NCI-H510A treated with DMSO at 0.1 percent for 48 hours (cell line): ENCODE results near the gene GSTT2B.
"Not testable (repeated sequence)": the region's sequence is repeated elsewhere in the genome, so short reads cannot be mapped to it uniquely, and the experiment has no call there.

Source experiments
- DNase-seq: peaks from one replicate; lab custom pipeline; 2025; lab: John Stamatoyannopoulos, UW

GSTT2B gene

GRCh38 chr22:23940166-23940565, 20.8 kb downstream of the GSTT2B start:
- not testable (repeated sequence) for DNase-seq

GRCh38 chr22:23939017-23939357, 22.0 kb downstream of the GSTT2B start:
- no peak for DNase-seq

GRCh38 chr22:23938328-23939016, 22.5 kb downstream of the GSTT2B start:
- DNase-seq, result no peak

DNA sequence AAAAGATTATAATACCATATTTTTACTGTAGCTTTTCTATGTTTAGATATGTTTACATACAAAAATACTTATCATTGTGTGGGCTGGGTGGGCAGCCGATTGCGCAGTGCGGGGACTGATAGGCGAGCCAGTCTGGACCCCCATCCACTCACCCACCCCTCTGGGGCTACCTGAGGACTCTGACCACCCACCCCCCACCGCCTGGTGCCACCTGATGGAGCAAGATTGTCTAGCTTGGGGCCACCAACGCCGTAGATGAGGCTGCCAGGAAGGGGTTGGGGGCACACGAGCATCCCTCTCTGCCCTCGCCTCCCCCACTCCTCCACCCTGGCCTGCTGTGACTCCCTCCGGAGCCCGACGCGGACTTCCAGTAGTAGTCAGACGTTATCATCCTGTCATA, 34.4 kb downstream of the GSTT2B start:
- DNase-seq, result no peak

GRCh38 chr22:23925020-23925606, 35.9 kb downstream of the GSTT2B start:
- no peak for DNase-seq

GRCh38 chr22:23922921-23923320, 38.1 kb downstream of the GSTT2B start:
- no peak for DNase-seq

- DNase-seq, result not testable (repeated sequence)
Measured at GRCh38 chr22:23921586-23922201, 39.3 kb downstream of the GSTT2B start.

- not testable (repeated sequence) for DNase-seq
Measured at GRCh38 chr22:23920267-23920611, 40.8 kb downstream of the GSTT2B start.

GRCh38 chr22:23915290-23915689, 45.7 kb downstream of the GSTT2B start:
- DNase-seq, result no peak

DNA sequence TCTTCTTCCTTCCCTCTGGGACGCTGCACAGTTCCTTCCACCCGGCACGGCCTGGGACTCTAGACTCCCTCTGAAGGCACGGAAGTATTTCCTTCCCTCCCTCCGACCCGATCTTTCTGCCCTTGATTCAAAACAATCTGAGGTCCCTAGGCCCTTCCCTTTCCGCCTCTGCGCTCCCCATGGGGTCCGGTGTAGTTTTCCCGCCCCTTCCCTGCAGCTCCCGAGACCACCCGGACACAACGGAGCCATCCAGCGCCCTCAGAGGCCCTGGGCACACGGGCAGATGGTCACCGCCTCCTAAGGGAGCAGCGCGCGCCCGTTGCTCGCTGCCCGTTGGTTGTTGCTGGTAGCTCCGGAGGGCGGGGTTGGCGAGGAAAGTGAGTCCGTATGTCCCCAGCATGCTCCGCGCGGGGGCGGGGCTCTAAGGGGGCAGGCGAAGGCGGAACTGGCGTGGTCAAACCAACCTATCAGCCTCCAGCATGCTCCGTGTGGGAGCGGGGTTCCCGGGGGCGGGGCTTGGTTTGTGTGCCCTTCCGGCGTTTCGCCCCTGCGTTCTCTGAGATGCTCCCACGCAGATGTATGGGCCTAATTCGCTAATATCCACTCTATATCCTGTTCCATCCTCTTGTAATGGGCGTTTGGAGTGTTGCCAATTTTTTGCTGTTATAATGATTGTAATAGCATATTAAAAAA, 47.2 kb downstream of the GSTT2B start:
- DNase-seq, result peak; percentile 85

DNA sequence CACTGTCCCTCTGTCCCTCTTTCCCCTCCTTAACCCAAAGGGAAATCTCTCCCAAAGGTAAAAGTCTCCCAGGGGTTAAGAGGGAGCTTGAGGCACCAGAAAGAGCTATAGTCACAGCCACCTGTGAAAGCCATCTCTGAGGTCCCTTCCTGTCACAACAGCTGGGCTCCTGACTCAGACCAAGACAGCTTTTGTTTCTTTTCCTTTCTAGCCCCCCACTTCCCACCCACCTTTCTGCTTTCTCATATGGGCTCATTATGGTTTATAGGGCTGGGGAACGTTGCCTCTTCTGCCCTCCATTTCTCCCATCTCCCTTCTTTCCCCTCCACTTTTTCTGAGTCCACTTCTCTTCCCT, 47.7 kb downstream of the GSTT2B start:
- DNase-seq, result no peak

DNA sequence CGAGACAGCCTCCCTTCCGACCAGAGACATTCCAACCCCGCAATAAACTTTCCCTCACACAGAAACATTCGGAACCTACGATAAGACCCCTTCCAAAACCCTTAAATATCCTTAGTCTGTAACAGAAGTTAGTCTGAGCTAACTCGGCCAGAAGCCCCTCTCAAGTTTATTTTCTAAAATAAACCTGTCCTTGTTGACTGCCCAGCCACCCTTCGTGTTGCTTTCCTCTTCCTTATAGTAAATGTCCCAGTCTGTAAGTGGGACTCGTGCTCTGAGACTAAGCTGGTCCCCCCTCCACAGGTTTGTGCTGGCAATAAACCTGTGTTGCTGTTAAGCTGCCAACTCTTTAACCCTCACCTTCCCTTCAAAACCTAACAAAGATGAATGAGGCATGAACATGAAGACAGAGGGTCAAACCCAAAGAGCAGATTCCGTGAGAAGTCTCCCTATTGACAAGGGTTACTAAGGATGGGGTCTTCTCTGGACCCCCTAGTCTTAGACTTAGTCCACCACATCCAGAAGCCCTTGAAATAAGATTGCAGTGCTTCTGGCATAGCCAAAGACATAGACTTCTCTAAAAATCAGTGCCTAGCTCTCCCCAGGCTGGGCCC, 48.6 kb downstream of the GSTT2B start:
- DNase-seq, result no peak

- no peak for DNase-seq
Measured at GRCh38 chr22:23911318-23911980, 49.5 kb downstream of the GSTT2B start.

DNA sequence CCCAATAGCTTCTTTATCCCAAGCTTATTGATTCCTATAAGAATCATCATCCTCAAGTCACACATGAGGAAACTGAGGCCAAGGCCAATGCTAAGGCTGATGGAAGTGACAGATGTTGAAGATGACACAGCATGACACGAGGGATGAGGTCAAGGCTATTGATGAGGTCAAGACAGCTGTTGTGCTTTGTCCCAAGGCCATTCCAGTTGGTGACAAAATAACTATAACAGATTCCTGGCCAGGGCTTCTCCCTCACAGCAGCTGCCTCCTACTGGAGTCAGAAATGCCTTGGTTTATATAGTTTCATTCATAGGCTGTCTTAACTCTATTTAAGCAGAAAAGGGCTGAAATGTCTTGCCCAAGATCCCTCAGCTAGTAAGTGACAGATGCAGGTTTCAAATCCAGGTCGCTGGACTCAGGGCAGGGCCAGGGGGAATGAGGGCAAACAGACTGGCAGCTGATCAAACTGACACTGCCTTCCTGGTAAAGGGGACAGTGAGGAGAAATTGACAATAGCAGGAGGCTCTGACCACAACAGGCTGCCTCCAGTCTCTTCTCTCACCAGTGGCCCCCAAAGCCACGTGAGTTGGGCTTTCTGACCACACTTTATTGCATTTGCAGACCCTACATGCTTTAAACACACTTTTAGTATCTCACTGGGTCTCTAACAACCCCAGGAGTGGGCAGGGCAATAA, 50.4 kb downstream of the GSTT2B start:
- DNase-seq, result no peak

GRCh38 chr22:23909296-23909898, 51.6 kb downstream of the GSTT2B start:
- DNase-seq, result no peak

DNA sequence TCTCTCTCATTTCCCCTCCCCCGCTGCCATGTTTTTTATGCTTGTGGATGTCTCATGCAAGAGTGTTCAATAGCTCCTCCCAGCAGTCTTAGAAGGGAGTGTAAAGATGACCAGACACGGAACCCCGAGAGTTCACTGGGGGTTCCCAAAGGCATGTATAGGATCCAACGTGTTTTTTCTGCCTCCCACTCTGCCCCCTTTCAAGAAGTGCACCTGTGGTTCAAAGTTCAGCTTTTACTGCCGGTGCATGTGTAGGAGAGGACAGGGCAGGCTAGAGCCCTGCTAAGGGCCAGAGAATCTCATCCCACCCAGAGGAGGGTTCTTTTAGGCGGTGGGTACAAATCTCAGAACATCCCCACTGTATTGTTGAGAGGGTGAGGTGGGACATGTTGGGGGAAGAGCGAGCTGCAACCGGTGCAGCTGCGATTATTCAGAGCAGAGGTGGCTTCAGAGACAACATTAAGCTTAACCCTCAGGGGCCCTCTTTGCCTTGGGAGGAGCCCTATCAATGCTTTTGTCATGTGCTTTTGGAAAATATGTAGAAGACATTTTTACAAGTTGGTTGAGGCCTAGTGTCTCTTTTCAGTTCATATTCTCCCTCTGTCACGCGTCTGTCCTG, 52.3 kb downstream of the GSTT2B start:
- DNase-seq, result no peak

DNA sequence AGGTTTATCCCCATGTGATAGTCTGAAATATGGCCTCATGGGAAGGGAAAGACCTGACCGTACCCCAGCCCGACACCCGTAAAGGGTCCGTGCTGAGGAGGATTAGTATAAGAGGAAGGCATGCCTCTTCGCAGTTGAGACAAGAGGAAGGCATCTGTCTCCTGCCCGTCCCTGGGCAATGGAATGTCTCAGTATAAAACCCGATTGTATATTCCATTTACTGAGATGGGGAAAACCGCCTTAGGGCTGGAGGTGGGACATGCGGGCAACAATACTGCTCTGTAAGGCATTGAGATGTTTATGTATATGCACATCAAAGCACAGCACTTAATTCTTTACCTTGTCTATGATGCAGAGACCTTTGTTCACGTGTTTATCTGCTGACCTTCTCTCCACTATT, 53.6 kb downstream of the GSTT2B start:
- DNase-seq, result not testable (repeated sequence)
